Loucy (cell line): Measurements from ENCODE around the gene TBC1D8B.

Experiments used
- EZH2phosphoT487 ChIP-seq: fragments of 200-600 bp; IDR thresholded peaks from 2 replicates; pipeline ENCODE4 v1.6.1; 2018; ENCODE audit warnings: antibody characterized with exemption, mild to moderate bottlenecking, moderate library complexity, borderline replicate concordance
- TF ChIP-seq, protein P1 (sequence below): fragments of 200-600 bp; sonication (generic); conservative IDR thresholded peaks from 2 replicates; pipeline ENCODE4 v1.5.1; 2014; ENCODE audit warnings: mild to moderate bottlenecking, antibody characterized with exemption, low read length

DNA sequence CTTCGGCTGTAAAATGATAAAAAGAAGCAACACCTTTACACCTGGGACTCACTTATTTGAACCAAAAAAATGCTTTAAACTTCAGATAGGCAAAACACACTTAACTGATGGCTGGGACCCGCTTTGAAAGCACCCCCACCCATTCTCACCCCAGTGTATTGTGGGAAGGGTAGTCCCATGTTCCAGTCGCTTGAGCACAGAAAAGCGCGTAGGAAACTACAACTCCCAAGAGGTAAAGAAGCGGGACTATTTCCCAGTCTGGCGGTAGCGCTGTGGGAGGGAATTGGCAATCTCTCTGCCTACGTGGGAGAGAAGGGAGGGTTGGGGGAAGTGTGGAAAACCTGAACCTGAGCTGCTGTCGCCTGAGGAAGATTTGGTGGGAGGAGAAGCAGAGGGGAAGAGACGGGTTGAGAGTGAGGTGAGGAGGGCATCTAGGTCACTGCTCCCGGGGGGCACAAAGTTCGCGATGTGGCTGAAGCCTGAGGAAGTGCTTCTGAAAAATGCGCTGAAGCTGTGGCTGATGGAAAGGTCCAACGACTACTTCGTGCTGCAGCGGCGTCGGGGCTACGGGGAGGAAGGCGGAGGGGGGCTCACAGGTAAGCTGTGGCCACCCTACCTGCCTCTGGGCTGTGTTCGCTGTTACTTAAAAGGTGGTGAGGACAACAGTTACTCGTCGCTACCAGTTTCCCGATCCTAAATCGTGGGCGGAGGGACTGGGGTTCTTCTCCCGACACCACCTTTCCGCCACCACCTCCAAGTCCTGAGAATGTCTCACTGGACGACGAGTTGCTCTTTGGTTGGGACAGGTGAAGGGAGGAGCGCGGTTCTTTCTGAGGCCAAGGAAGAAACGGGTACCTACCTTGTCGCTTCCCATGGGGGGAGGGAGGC is at the start of gene TBC1D8B:
- TF ChIP-seq, protein P1, sequence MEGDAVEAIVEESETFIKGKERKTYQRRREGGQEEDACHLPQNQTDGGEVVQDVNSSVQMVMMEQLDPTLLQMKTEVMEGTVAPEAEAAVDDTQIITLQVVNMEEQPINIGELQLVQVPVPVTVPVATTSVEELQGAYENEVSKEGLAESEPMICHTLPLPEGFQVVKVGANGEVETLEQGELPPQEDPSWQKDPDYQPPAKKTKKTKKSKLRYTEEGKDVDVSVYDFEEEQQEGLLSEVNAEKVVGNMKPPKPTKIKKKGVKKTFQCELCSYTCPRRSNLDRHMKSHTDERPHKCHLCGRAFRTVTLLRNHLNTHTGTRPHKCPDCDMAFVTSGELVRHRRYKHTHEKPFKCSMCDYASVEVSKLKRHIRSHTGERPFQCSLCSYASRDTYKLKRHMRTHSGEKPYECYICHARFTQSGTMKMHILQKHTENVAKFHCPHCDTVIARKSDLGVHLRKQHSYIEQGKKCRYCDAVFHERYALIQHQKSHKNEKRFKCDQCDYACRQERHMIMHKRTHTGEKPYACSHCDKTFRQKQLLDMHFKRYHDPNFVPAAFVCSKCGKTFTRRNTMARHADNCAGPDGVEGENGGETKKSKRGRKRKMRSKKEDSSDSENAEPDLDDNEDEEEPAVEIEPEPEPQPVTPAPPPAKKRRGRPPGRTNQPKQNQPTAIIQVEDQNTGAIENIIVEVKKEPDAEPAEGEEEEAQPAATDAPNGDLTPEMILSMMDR: no peak
- TF ChIP-seq EZH2phosphoT487: no peak
